A549 (cell line): ENCODE results near the gene SLC10A2.

Source experiments
- BHLHE40 ChIP-seq: IDR thresholded peaks from 2 replicates; pipeline ENCODE4 v1.6.1; 2012; ENCODE audit warnings: low read depth, low read length, inconsistent platforms
- EHMT2 ChIP-seq: fragments of 200-600 bp; sonication (generic); IDR thresholded peaks from 2 replicates; pipeline ENCODE4 v1.6.1; 2016; ENCODE audit warnings: antibody characterized with exemption, low read depth, mild to moderate bottlenecking, moderate library complexity
- FOSL2 ChIP-seq, 2 experiments: fragments of 450-650 bp in 1 of 2; fragments of >200 bp in 1 of 2; sonication (Bioruptor Twin) in 1 of 2; formaldehyde crosslinking; IDR thresholded peaks; 2 replicates each; pipeline versions ENCODE4 v1.5.0 to v1.6.1; 2016 to 2020; ENCODE audit warnings: mild to moderate bottlenecking in 1 of 2, moderate library complexity in 1 of 2
- KDM5A ChIP-seq: fragments of 200-600 bp; sonication (generic); IDR thresholded peaks from 2 replicates; pipeline ENCODE4 v1.6.1; 2016; ENCODE audit warnings: antibody characterized with exemption, mild to moderate bottlenecking
- POLR2A ChIP-seq: IDR thresholded peaks from 2 replicates; pipeline ENCODE4 v1.6.1; 2012; ENCODE audit warnings: mild to moderate bottlenecking, low read length
- POLR2AphosphoS2 ChIP-seq: conservative IDR thresholded peaks from 2 replicates; pipeline ENCODE4 v1.6.1; 2012; ENCODE audit warnings: low read length, improper control_type of control experiment, inconsistent platforms
- RAD21 ChIP-seq, 2 experiments: fragments of >200 bp in 1 of 2; sonication (Bioruptor Twin) in 1 of 2; formaldehyde crosslinking in 1 of 2; IDR thresholded peaks in 1 of 2; conservative IDR thresholded peaks in 1 of 2; 2 replicates in 1 of 2; 3 replicates in 1 of 2; pipeline ENCODE4 v1.6.1; 2012 to 2018; ENCODE audit warnings: inconsistent platforms in 1 of 2
- TF ChIP-seq, protein P1 (sequence below): fragments of 450-650 bp; IDR thresholded peaks from 2 replicates; pipeline ENCODE4 v1.6.1; 2014; ENCODE audit warnings: antibody characterized with exemption
- TF ChIP-seq, protein P2 (sequence below): fragments of >200 bp; sonication (Bioruptor Twin); formaldehyde crosslinking; IDR thresholded peaks from 3 replicates; pipeline ENCODE4 v1.5.1; 2016
- TF ChIP-seq, protein P3 (sequence below): fragments of 150-350 bp; IDR thresholded peaks from 2 replicates; pipeline ENCODE4 v1.6.1; 2014; ENCODE audit warnings: low read depth, mild to moderate bottlenecking, low read length
- TF ChIP-seq, protein P4 (sequence below): IDR thresholded peaks from 2 replicates; pipeline ENCODE4 v1.6.1; 2012

DNA sequence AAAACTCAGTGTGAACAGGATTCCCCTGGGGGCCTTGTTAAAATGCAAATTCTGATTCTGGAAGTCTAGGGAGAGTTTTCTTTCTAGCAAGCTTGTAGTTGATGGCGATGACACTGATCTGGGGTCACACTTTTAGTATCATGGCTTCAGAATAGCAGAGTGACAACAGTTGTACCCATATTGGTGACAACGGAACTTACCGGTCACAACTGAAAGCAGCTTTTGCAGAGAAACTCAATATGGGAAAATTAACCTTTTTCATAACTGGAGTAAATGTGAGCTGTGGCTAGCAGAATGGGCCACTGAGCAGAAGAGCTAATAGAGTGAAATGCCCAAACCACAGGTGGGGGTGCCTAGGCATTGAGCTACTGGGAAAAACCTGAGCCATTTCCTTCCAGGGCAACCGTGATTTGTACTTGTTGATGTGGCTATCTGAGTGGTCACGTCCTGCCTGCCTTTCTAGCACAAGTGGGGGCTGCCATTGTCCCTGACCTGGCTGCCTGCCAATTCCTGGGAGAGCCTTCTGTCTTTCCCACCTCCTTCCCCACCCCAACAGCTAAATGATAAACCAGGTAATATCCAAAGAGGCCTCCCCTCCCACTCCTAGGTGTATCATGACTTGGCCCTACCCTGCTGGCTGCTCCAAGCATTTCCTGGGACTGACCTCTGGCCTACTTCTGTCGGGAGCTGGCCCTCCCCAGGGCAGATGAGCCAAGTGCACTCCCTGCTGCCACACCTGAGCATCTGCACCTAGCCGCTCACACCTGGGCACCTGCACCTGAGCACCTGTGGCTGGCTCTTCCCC is 1.7 kb upstream of the SLC10A2 start:
- TF ChIP-seq POLR2A, result no peak
- TF ChIP-seq, protein P1, sequence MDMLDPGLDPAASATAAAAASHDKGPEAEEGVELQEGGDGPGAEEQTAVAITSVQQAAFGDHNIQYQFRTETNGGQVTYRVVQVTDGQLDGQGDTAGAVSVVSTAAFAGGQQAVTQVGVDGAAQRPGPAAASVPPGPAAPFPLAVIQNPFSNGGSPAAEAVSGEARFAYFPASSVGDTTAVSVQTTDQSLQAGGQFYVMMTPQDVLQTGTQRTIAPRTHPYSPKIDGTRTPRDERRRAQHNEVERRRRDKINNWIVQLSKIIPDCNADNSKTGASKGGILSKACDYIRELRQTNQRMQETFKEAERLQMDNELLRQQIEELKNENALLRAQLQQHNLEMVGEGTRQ, result no peak
- TF ChIP-seq, protein P2, sequence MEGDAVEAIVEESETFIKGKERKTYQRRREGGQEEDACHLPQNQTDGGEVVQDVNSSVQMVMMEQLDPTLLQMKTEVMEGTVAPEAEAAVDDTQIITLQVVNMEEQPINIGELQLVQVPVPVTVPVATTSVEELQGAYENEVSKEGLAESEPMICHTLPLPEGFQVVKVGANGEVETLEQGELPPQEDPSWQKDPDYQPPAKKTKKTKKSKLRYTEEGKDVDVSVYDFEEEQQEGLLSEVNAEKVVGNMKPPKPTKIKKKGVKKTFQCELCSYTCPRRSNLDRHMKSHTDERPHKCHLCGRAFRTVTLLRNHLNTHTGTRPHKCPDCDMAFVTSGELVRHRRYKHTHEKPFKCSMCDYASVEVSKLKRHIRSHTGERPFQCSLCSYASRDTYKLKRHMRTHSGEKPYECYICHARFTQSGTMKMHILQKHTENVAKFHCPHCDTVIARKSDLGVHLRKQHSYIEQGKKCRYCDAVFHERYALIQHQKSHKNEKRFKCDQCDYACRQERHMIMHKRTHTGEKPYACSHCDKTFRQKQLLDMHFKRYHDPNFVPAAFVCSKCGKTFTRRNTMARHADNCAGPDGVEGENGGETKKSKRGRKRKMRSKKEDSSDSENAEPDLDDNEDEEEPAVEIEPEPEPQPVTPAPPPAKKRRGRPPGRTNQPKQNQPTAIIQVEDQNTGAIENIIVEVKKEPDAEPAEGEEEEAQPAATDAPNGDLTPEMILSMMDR, result no peak
- TF ChIP-seq FOSL2 (IDR thresholded peaks at IDR 0.05), result no peak
- no peak for TF ChIP-seq FOSL2 (CRISPR knock-in tag; IDR thresholded peaks at IDR 0.05)
- TF ChIP-seq, protein P3, sequence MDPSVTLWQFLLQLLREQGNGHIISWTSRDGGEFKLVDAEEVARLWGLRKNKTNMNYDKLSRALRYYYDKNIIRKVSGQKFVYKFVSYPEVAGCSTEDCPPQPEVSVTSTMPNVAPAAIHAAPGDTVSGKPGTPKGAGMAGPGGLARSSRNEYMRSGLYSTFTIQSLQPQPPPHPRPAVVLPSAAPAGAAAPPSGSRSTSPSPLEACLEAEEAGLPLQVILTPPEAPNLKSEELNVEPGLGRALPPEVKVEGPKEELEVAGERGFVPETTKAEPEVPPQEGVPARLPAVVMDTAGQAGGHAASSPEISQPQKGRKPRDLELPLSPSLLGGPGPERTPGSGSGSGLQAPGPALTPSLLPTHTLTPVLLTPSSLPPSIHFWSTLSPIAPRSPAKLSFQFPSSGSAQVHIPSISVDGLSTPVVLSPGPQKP, result no peak
- no peak for TF ChIP-seq POLR2AphosphoS2
- no peak for TF ChIP-seq EHMT2
- TF ChIP-seq, protein P4, sequence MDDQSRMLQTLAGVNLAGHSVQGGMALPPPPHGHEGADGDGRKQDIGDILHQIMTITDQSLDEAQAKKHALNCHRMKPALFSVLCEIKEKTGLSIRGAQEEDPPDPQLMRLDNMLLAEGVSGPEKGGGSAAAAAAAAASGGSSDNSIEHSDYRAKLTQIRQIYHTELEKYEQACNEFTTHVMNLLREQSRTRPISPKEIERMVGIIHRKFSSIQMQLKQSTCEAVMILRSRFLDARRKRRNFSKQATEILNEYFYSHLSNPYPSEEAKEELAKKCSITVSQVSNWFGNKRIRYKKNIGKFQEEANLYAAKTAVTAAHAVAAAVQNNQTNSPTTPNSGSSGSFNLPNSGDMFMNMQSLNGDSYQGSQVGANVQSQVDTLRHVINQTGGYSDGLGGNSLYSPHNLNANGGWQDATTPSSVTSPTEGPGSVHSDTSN, result no peak
- no peak for TF ChIP-seq RAD21 (conservative IDR thresholded peaks at IDR 0.05 in 1 of 2, IDR thresholded peaks at IDR 0.05 in 1 of 2)
- no peak for TF ChIP-seq BHLHE40
- no peak for TF ChIP-seq KDM5A
